G401.6 (cell line): Measurements from ENCODE around the gene SEPSECS.
A peak's percentile ranks its signal among the peaks of the same experiment; 100 is the strongest.

Source experiments
- FAIRE-seq: peaks from 2 replicates; lab custom pipeline; 2012; peaks lifted over from hg19 to GRCh38; lab: Jason Lieb, UNC

SEPSECS gene

DNA sequence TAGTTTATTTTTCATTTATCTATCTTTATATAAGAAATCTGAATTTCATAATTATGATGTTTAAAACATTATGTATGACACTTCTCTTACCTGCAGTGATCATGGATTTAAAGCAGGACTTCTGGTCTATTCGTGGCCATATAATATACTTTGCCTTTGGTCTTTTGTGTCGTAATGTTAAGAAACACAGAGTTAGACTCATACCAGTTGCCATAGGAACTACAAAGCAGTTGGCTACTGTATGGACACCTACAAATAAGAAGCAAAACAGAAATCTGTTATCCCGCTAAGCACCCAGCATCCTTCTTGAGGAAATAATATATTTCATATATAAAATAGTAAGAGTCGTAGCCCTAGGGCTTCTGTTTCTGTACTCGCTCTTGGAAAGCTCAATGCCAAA lies 4.3 kb downstream of the SEPSECS start:
- no peak for FAIRE-seq

GRCh38 chr4:25154594-25155265 lies 5.5 kb downstream of the SEPSECS start:
- no peak for FAIRE-seq

GRCh38 chr4:25146076-25146475 lies 14.2 kb downstream of the SEPSECS start:
- no peak for FAIRE-seq

GRCh38 chr4:25144870-25145481 lies 15.3 kb downstream of the SEPSECS start:
- FAIRE-seq, result peak; percentile 82

- FAIRE-seq, result no peak
Observed at GRCh38 chr4:25142468-25142867, 17.8 kb downstream of the SEPSECS start.

DNA sequence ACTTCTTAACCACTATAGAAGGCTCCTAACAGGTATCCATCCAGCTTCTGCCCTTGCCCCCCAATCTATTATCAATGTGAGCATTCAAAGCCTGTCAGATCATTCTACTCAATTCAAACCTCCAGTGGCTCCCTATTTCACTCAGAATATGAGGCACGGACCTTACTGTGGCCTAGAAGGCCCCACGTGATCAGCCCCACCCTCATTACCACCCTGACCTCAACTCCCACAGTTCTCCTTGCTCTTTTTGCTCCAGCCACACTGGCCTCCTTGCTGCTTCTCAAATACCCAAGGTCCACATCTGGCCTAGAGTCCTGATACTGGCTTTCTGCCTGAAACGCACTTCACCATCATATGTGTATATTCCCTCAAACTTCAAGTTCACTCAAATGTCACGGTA lies 18.7 kb downstream of the SEPSECS start:
- no peak for FAIRE-seq

GRCh38 chr4:25133132-25133531 lies 27.1 kb downstream of the SEPSECS start:
- FAIRE-seq, result no peak

- FAIRE-seq, result no peak
Observed at GRCh38 chr4:25131926-25132325, 28.3 kb downstream of the SEPSECS start.

GRCh38 chr4:25131381-25131780 lies 28.9 kb downstream of the SEPSECS start:
- no peak for FAIRE-seq

GRCh38 chr4:25129917-25130316 lies 30.3 kb downstream of the SEPSECS start:
- FAIRE-seq, result no peak

DNA sequence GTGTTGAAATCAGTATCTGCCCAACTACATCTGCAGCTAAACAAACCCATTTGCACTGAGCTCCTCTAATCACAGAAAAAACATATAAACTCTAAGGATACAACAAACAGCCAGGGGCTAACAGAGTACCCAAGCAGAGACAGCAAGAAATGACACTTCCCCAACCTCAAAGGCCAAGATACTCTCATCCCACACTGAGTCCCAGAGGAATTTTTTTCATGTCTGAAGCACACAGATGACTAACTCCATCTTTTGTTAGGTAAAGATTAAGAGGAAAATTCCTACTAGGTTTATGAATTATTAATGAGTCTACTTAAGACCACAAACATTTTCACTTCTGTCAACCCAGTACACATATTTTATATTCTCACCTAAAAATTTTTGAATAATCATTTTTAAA lies 31.6 kb downstream of the SEPSECS start:
- FAIRE-seq, result no peak

DNA sequence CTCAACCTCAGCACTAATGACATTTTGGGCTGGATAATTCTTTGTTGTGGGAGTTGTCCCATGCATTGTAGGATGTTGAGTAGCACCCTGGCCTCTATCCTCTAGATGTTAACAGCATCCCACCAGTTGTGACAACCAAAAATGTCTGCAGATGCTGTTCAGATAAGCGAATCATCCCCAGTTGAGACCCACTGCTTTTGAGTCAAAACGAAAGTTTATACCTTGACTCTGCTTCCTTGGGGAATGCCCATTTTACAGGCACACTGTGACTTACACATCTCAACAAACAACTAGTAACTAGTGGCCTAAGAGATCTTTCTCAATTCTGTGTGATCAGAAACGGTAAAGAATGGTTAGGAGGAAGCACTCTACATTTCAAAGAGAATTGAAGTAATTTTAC lies 37.0 kb downstream of the SEPSECS start:
- FAIRE-seq, result no peak

- no peak for FAIRE-seq
Observed at GRCh38 chr4:25120146-25120940, 39.9 kb downstream of the SEPSECS start.

GRCh38 chr4:25117716-25118472 lies 42.4 kb downstream of the SEPSECS start:
- no peak for FAIRE-seq

DNA sequence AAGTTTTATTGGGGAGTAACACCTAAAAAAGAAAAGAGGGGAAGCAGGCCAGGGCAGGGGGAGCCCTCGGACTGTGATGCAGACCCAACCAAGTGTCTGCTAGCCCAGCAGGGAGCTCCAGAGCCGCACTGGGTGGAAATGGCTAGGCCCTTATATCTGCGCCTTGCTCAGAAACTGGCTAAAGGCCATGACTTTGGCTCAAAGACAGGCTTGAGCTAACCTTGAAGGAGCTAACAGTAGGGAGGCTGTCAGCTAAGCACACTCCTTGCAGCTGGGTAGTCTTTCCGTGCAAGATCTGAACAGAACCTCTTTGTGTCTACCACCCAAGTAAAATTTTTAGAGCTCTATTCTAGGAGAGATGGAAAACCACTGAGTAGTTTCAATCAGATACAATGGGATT lies 43.0 kb downstream of the SEPSECS start:
- FAIRE-seq, result no peak

DNA sequence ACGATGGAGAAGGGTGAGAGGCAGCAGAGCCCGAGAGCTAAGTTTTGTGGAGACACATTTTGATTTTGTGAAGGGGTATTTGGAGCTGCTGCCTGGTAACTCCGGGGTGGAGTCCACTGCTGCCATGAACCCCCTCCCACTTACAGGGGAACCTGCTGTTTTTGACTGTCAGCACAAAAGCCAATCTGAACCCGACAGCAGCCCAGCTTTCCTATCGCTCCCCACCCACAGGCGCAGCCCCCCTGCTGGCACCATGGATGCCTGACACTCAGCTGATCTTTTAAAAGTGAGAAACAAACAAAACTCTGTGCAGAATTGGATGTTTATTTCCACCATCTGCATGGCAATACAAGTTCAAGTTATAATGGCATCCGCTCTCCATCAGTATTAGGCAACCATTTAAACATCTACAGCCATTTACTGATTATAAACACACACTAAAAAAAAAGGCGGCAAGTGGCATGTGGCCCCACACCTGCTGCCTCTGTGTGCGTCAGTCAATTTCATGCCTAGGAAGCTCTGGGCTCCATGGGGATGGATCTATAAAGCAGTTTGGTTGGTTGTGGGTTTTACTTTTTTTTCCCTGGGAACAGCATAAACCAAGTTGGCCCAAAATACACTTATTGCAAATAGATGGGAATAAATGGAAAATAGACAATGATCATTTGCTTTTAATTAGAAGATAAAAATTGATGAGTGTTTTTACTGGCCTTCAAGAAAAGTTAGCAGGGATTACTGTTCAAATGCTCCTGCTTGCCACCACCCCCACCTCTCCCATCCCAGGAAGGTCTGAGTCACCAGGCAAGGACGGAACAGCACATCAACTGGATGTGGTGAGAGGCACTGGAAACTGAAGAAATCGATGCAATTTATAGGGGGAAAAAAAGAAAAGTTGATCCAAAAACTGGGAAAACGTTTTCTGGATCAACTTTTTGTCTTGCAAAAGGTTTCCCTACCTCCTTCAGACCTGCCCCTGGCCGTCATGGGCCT lies 46.0 kb downstream of the SEPSECS start:
- no peak for FAIRE-seq

GRCh38 chr4:25112995-25113380 lies 47.3 kb downstream of the SEPSECS start:
- FAIRE-seq, result no peak

GRCh38 chr4:25112366-25112994 lies 47.8 kb downstream of the SEPSECS start:
- FAIRE-seq, result no peak

GRCh38 chr4:25111648-25112196 lies 48.5 kb downstream of the SEPSECS start:
- FAIRE-seq, result no peak

- FAIRE-seq, result no peak
Observed at GRCh38 chr4:25110527-25111329, 49.5 kb downstream of the SEPSECS start.
